HepG2 (cell line): ENCODE measurements around the gene TBCCD1. TPM values are rescaled to one million over a fixed set of nuclear protein-coding genes. Genes with fewer than 3 reads are reported as not detected.

Experiments used
- CEBPG ChIP-seq: IDR thresholded peaks from 2 replicates; pipeline ENCODE4 v1.6.1; 2016
- CENPBD1 ChIP-seq: sonication (generic); formaldehyde crosslinking; IDR thresholded peaks from 2 replicates; pipeline ENCODE4 v1.8.0; 2022; ENCODE audit warnings: missing genetic modification reagents, low read depth, mild to moderate bottlenecking, borderline replicate concordance
- DPF2 ChIP-seq: sonication (generic); formaldehyde crosslinking; IDR thresholded peaks from 2 replicates; pipeline ENCODE4 v1.4.0; 2020; ENCODE audit warnings: mild to moderate bottlenecking, low read depth, missing genetic modification reagents, borderline replicate concordance
- E2F1 ChIP-seq: sonication (generic); formaldehyde crosslinking; IDR thresholded peaks from 2 replicates; pipeline ENCODE4 v1.5.0; 2020; ENCODE audit warnings: missing genetic modification reagents
- HHEX ChIP-seq: IDR thresholded peaks from 2 replicates; pipeline ENCODE4 v1.6.1; 2016; ENCODE audit warnings: control low read depth
- HNRNPUL1 ChIP-seq: fragments of 200-400 bp; formaldehyde crosslinking; IDR thresholded peaks from 2 replicates; pipeline ENCODE4 v1.6.1; 2017; ENCODE audit warnings: low read depth, mild to moderate bottlenecking, low read length, moderate library complexity
- IRF2 ChIP-seq: IDR thresholded peaks from 2 replicates; pipeline ENCODE4 v1.6.1; 2018; ENCODE audit warnings: missing genetic modification reagents, missing compliant biosample characterization
- ISX ChIP-seq: sonication (generic); formaldehyde crosslinking; conservative IDR thresholded peaks from 2 replicates; pipeline ENCODE4 v1.5.0; 2020; ENCODE audit warnings: missing genetic modification reagents
- JARID2 ChIP-seq: sonication (generic); formaldehyde crosslinking; IDR thresholded peaks from 2 replicates; pipeline ENCODE4 v1.8.1; 2023; ENCODE audit warnings: missing genetic modification reagents, inconsistent platforms; ENCODE audit not compliant: insufficient replicate concordance
- PHF8 ChIP-seq: sonication (generic); formaldehyde crosslinking; IDR thresholded peaks from 2 replicates; pipeline ENCODE4 v1.5.0; 2020; ENCODE audit warnings: missing genetic modification reagents
- RFXANK ChIP-seq: IDR thresholded peaks from 2 replicates; pipeline ENCODE4 v1.6.1; 2016
- SMAD3 ChIP-seq: sonication (generic); formaldehyde crosslinking; IDR thresholded peaks from 2 replicates; pipeline ENCODE4 v1.4.0; 2020; ENCODE audit warnings: missing genetic modification reagents
- TCF12 ChIP-seq, 2 experiments: fragments of 450-650 bp in 1 of 2; sonication (generic) in 1 of 2; formaldehyde crosslinking in 1 of 2; IDR thresholded peaks; 2 replicates each; pipeline versions ENCODE4 v1.6.1 to v1.8.0; 2017 to 2022; ENCODE audit warnings: antibody characterized with exemption in 1 of 2, mild to moderate bottlenecking in 1 of 2, missing genetic modification reagents in 1 of 2, moderate library complexity in 1 of 2
- ZBTB49 ChIP-seq: sonication (generic); formaldehyde crosslinking; IDR thresholded peaks from 2 replicates; pipeline ENCODE4 v1.4.0; 2020; ENCODE audit warnings: missing genetic modification reagents, borderline replicate concordance
- ZNF34 ChIP-seq: sonication (generic); formaldehyde crosslinking; IDR thresholded peaks from 2 replicates; pipeline ENCODE4 v1.4.0; 2020; ENCODE audit warnings: mild to moderate bottlenecking, missing genetic modification reagents, borderline replicate concordance
- ZNF512 ChIP-seq: sonication (generic); formaldehyde crosslinking; IDR thresholded peaks from 2 replicates; pipeline ENCODE4 v1.4.0; 2020; ENCODE audit warnings: mild to moderate bottlenecking, missing genetic modification reagents
- ZNF615 ChIP-seq: sonication (generic); formaldehyde crosslinking; IDR thresholded peaks from 2 replicates; pipeline ENCODE4 v1.5.0; 2020; ENCODE audit warnings: mild to moderate bottlenecking, missing genetic modification reagents, borderline replicate concordance
- ZNF646 ChIP-seq: sonication (generic); formaldehyde crosslinking; IDR thresholded peaks from 2 replicates; pipeline ENCODE4 v1.9.0; 2021; ENCODE audit warnings: mild to moderate bottlenecking, missing genetic modification reagents
- ZNF850 ChIP-seq: sonication (generic); formaldehyde crosslinking; conservative IDR thresholded peaks from 2 replicates; pipeline ENCODE4 v1.9.0; 2021; ENCODE audit warnings: mild to moderate bottlenecking, missing genetic modification reagents
- polyA plus RNA-seq, 8 experiments: library from polyadenylated mRNA; depleted of rRNA in 3 of 8; stranded (reverse) in 7 of 8; unstranded in 1 of 8; fragments of >200 nt; fragmentation: Illumina TruSeq in 4 of 8; extraction: Trizol in 4 of 8; gene quantifications; 2 replicates each; pipeline versions ENCODE4 v1.2.1 to v1.2.3, GENCODE V29; 2011 to 2016; ENCODE audit warnings: low read depth in 4 of 8, missing spikeins in 1 of 8, mixed read lengths in 1 of 8; ENCODE audit not compliant: insufficient read depth in 1 of 8
- total RNA-seq, 5 experiments: library from RNA; depleted of rRNA; stranded (reverse); fragments of >200 nt; fragmentation: Illumina TruSeq; extraction: Trizol; gene quantifications; 2 replicates each; pipeline ENCODE4 v1.2.3, GENCODE V29; 2016; ENCODE audit warnings: low read depth in 1 of 5

Gene TBCCD1
- total and polyA plus RNA-seq, 2 of the 13 experiments (the other 11 are each of a cell fraction or from before 2014, with no cell fraction given) = 13.6 to 16.2 TPM

- TF ChIP-seq TCF12 (IDR thresholded peaks at IDR 0.05) (no peak), TCF12 (CRISPR knock-in tag; IDR thresholded peaks at IDR 0.05) (no peak), PHF8 (CRISPR knock-in tag) (no peak), HHEX (no peak), IRF2 (CRISPR knock-in tag) (no peak), DPF2 (CRISPR knock-in tag) (no peak), RFXANK (no peak), ZNF512 (CRISPR knock-in tag) (no peak), ZBTB49 (0 out of 2 replicates have a peak, but pooled peaks have one; percentile 18), CEBPG (CRISPR knock-in tag) (no peak), JARID2 (CRISPR knock-in tag) (no peak), SMAD3 (CRISPR knock-in tag) (no peak), ZNF34 (CRISPR knock-in tag) (no peak), ZNF850 (no peak), E2F1 (CRISPR knock-in tag) (no peak), ZNF615 (CRISPR knock-in tag) (no peak), HNRNPUL1 (no peak), ISX (CRISPR knock-in tag) (0 out of 2 replicates have a peak, but pooled peaks have one; percentile 19), CENPBD1 (CRISPR knock-in tag) (no peak; the same call in 1 of the 2 replicates), ZNF646 (no peak)
These were observed 47.1 kb upstream of the TBCCD1 start (continued) for GRCh38 chr3:186614266-186614596.
